Ovary (tissue), 3 donors: Measurements from ENCODE around the gene GPR162.

Experiments used
- CTCF ChIP-seq, 3 donors: fragments of 450-650 bp in 2 of 3; fragments of 200-600 bp in 1 of 3; IDR thresholded peaks; one replicate each; pipeline versions ENCODE4 v1.5.1 to v1.8.0; 2016 to 2022; ENCODE audit warnings: antibody characterized with exemption in 3 of 3, mild to moderate bottlenecking in 1 of 3
- EP300 ChIP-seq: sonication (generic); formaldehyde crosslinking; IDR thresholded peaks from one replicate; pipeline ENCODE4 v1.6.1; 2017; ENCODE audit warnings: antibody characterized with exemption
- POLR2A ChIP-seq: fragments of 450-650 bp; IDR thresholded peaks from one replicate; pipeline ENCODE4 v1.6.1; 2017; ENCODE audit warnings: antibody characterized with exemption, mild to moderate bottlenecking, moderate library complexity
- donor health status: DM: no; HTN: no; CAD: no.

- TF ChIP-seq CTCF (IDR thresholded peaks at IDR 0.05) (no peak), POLR2A (no peak), EP300 (no peak)
Measured at GRCh38 chr12:6787309-6787708, 34.3 kb upstream of the GPR162 start.
